Measurements from ENCODE around the gene ZMAT5. TPM values are rescaled to one million over a fixed set of nuclear protein-coding genes. Genes with fewer than 3 reads are reported as not detected.
A peak's percentile ranks its signal among the peaks of the same experiment; 100 is the strongest.

Gene ZMAT5
- total RNA-seq, 2 experiments from 2014 or later = 17.1 to 17.5 TPM

DNA sequence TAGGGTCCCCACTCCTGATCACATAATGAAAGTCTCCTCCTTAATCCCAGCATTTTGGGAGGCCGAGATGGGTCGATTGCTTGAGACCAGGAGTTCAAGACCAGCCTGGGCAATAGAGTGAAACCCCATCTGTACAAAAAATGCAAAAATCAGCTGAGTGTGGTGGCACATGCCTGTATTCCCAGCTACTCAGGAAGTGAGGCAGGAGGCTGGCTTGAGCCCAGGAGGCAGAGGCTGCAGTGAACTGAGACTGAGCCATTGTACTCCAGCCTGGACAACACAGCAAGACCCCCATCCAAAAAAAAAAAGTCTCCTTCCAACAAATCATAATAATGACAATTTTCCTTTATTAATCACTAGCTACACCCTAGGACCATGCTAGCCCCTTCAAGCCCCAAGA, 15.1 kb downstream of the ZMAT5 start:
- H3K4me3 Mint-ChIP-seq = no peak overlapping the region
- H3K9me3 Mint-ChIP-seq = no peaks in the 10 kb centered on the region
- DNase-seq = no peak
- H3K4me1 Mint-ChIP-seq = peaks cover 4% of the 10 kb centered on the region
- no peaks in the 10 kb centered on the region for H3K27me3 Mint-ChIP-seq
- H3K27ac Mint-ChIP-seq = peak overlapping the region; percentile 48
- peaks cover 2% of the 10 kb centered on the region for H3K36me3 Mint-ChIP-seq

DNA sequence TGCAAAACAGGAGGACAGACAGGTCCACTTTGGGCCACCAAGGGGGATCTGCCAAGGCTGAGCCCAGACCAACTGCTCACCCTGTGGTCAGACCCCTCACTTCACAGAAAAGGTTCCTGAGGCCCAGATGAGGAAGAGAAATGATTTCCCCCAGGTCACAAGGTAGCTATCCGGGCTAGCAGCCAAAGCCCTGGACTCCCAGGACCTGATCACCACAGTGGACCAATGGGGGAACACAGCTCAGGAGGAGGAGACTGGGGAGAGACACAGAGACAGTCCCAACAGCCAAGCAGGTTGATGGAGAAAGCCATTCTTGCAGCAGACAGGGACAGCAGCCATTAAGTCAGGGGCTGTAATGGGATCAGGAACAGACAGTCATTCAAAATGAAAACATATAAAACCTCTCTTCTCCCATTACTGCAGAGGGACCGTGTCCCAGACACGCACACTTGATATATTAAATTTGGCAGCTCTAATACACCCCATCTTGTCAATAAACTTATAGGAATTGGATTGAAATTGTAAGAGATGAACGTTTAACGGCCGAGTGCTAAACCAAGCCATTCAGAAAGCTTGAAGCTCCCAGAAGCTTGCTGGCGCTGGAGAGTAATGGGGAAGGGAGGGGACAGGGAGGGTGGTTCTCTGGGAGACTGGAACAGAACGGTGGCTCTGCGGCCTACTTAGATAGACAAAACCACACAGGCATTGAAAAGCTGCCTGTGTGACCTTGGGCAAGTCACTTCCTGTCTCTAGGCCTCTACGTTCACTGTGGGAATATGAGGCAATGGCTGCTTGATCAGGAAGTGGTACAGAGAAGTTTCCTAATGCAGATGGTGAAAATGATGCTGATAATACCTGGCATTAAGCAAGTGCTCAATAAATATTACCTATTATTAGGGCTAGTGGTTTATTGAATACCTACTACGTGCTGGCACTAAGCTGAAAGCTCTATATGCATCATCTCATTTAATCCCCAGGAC, 16.0 kb downstream of the ZMAT5 start:
- Mint-ChIP-seq H3K27me3 (no peaks in the 10 kb centered on the region), H3K4me3 (no peak overlapping the region), H3K36me3 (peaks cover 2% of the 10 kb centered on the region), H3K4me1 (peaks cover 4% of the 10 kb centered on the region), H3K27ac (peak overlapping the region; percentile 65), H3K9me3 (no peaks in the 10 kb centered on the region)
- DNase-seq = no peak

DNA sequence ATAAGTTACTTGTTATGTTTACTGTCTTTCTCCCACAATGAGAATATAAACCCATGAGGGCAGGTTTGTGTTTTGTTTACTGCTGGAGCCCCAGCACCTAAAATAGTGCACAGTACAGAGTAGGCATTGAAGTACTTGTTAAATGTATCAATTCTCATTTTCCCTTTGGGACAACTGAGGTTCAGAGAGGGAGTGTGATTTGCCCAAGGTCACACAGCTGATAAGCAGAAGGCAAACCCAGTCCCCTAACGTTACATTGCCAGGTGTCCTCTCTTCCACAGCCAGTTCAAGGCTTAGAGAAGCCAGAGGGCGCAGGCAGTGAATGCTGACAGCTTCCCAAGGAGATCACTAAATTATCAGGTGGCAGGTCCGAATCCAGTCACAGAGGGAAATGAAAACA, 16.8 kb downstream of the ZMAT5 start:
- H3K4me1 Mint-ChIP-seq = peaks cover 4% of the 10 kb centered on the region
- H3K27ac Mint-ChIP-seq = no peak overlapping the region
- no peak overlapping the region for H3K4me3 Mint-ChIP-seq
- DNase-seq = no peak
- no peaks in the 10 kb centered on the region for H3K9me3 Mint-ChIP-seq
- peaks cover 4% of the 10 kb centered on the region for H3K36me3 Mint-ChIP-seq
- H3K27me3 Mint-ChIP-seq = no peaks in the 10 kb centered on the region

DNA sequence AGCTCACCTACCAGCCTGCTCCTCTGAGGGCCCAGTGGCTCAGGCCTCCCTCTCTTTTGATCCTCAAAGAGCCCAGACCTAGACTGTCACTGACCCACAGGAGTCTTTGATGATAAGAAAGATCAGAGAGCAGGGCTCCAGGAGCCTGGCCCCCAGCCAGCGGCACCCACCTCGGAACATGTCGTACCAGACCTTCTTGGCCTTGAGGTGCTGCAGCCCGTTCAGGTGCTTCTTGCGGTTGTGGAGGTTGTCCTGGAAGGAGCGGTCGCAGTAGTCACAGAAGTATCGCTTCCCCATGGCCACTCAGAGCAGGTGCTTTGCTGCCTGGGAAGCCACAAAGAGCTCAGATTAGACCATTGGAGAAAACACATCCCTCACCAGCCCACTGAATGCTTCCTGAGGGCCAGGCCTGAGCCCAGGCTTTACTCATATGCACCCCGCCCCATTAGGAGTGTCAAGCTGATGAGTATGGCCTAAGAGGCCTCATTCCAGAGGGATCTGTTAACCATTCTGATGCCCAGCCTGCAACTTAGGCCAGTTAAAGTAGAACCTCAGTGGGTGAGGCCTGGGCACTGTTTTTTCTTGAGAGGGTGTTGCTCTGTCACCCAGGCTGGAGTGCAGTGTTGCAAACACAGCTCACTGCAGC, 18.4 kb downstream of the ZMAT5 start:
- H3K27me3 Mint-ChIP-seq = no peaks in the 10 kb centered on the region
- no peaks in the 10 kb centered on the region for H3K9me3 Mint-ChIP-seq
- H3K36me3 Mint-ChIP-seq = peaks cover 4% of the 10 kb centered on the region
- H3K4me1 Mint-ChIP-seq = peaks cover 4% of the 10 kb centered on the region
- H3K4me3 Mint-ChIP-seq = no peak overlapping the region
- no peak for DNase-seq
- no peak overlapping the region for H3K27ac Mint-ChIP-seq

DNA sequence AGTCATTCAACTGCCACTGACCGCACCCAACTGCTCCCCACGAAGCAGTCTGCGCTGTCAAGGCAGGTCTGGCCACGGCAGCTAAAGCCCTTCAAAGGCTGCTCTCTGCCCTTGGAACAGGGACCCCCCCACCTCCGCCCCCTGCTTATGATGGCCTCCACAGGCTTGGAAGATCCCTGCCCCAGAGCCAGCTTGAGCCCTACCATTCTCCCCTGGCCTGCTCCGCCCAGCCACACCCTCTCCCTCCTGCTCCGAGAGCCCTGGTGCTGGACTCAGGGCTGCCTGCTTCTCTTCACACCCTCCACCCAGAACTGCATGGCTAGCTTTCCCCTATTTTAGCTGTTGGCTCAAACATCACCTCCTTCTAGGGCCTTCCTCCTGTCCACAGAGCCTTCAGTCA, 19.0 kb downstream of the ZMAT5 start:
- Mint-ChIP-seq H3K4me3 (no peak overlapping the region), H3K9me3 (no peaks in the 10 kb centered on the region), H3K4me1 (peaks cover 4% of the 10 kb centered on the region), H3K36me3 (peaks cover 4% of the 10 kb centered on the region), H3K27ac (no peak overlapping the region), H3K27me3 (no peaks in the 10 kb centered on the region)
- no peak for DNase-seq

DNA sequence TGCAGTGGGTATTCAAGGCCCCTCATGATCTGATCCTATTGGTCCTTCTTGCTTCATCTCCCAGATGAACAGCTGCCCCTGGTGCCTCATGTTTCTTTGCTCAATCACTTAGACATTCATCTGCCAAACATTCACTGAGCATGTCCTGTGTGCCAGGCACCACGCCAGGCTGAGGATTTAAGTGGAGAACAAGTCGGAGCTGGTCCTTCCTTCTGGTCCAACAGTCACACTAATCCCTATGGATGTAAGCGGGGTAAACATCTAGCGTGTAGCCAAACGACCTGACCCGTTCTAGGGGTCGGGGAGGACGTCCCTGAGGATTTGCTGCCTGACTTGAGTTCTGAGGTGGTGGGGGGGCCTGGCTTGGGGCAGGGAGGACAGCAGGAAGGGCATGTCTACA, 21.9 kb downstream of the ZMAT5 start:
- no peak for DNase-seq
- no peaks in the 10 kb centered on the region for H3K9me3 Mint-ChIP-seq
- peaks cover 3% of the 10 kb centered on the region for H3K4me1 Mint-ChIP-seq
- H3K36me3 Mint-ChIP-seq = peaks cover 4% of the 10 kb centered on the region
- H3K27me3 Mint-ChIP-seq = no peaks in the 10 kb centered on the region
- H3K4me3 Mint-ChIP-seq = no peak overlapping the region
- H3K27ac Mint-ChIP-seq = no peak overlapping the region

DNA sequence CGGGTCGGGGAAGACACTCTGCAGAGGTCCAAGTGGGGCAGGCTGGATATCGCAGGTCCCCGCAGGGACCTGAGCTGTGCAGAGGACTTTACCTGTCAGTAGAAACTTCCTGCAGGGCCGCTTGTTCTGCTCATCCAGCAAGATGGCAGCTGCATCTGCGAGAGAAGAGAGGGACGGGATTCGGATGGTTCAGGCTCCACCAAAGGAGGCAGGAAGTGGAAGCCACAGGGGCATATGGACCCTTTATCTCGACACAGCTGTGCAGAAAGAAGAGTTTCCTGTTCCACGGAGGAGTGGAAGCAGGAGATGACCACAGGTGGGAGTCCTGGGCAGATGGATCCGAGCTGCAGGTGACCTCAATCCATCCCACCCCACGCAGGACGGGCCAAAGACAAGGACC, 24.5 kb downstream of the ZMAT5 start:
- Mint-ChIP-seq H3K4me3 (no peak overlapping the region), H3K27me3 (no peaks in the 10 kb centered on the region), H3K36me3 (peaks cover 2% of the 10 kb centered on the region), H3K9me3 (no peaks in the 10 kb centered on the region), H3K4me1 (peaks cover 3% of the 10 kb centered on the region), H3K27ac (no peak overlapping the region)
- no peak for DNase-seq

DNA sequence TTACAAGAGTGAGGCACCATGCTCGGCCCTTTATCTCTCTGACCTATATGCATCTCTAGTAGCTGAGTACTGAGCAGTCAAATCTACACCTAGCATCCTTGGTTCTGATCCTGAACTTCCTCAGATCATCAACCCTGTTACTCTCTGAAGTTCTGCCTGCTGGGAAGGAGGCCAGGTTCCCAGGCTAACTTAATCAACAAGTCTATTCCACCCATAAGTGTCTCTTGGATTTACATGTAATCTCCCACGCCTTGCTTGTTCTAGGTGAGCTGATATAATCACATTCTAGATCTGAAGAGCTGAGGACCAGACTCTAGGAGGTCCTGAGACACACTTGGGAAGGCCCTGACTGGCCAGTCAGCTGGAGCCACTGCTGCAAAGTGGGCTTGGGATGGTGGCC, 24.9 kb downstream of the ZMAT5 start:
- Mint-ChIP-seq H3K4me1 (peaks cover 3% of the 10 kb centered on the region), H3K4me3 (no peak overlapping the region), H3K27me3 (no peaks in the 10 kb centered on the region), H3K9me3 (no peaks in the 10 kb centered on the region), H3K36me3 (peaks cover 2% of the 10 kb centered on the region), H3K27ac (no peak overlapping the region)
- no peak for DNase-seq

DNA sequence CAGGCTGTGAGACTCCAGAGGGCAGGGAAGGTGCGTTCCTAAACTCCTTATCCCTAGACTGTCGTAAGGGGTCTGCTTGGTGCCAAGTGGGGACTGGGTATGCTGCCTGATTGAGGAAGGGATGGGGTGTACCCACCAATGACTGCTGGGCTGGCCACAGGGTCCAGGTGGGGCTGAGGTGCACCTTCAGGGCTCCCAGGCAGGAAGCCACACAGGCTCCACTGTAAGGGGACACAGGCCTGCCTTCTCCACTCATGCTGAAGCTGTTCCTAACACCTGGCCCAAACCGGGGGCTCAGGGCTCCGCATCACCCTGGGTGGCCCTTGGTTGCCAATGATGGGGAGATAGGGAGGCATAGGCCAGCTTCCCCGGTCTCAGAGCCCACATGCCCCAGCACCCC, 26.6 kb downstream of the ZMAT5 start:
- Mint-ChIP-seq H3K36me3 (no peaks in the 10 kb centered on the region), H3K27ac (no peak overlapping the region), H3K4me1 (peaks cover 3% of the 10 kb centered on the region), H3K4me3 (no peak overlapping the region), H3K27me3 (no peaks in the 10 kb centered on the region), H3K9me3 (no peaks in the 10 kb centered on the region)
- no peak for DNase-seq

DNA sequence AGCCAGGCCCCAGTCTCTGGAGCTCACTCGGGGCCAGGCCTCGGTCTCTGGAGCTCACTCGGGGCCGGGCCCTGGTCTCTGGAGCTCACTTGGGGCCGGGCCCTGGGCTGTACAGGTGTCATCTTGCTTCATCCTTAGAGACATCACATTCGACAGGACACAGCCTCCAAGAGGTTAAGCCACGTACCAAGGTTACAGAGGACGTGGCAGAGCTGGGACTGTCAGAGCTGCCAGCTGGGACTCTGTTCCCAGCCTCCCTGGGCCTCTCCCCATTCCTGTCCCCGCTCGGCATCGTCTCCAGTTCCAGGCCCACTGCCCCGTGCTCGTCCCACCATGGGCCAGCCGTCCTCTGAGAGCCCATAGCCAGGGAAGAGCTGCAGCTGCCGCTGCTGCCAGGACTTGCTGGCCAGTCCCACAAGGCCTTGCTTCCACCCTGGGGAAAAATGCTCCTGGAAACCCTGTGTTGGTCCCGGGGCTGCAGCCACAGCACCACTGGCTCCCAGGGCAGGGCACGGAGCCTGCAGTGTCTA, 27.4 kb downstream of the ZMAT5 start:
- H3K4me1 Mint-ChIP-seq = peaks cover 3% of the 10 kb centered on the region
- H3K4me3 Mint-ChIP-seq = no peak overlapping the region
- no peaks in the 10 kb centered on the region for H3K27me3 Mint-ChIP-seq
- H3K27ac Mint-ChIP-seq = no peak overlapping the region
- H3K9me3 Mint-ChIP-seq = no peaks in the 10 kb centered on the region
- no peak for DNase-seq
- no peaks in the 10 kb centered on the region for H3K36me3 Mint-ChIP-seq

DNA sequence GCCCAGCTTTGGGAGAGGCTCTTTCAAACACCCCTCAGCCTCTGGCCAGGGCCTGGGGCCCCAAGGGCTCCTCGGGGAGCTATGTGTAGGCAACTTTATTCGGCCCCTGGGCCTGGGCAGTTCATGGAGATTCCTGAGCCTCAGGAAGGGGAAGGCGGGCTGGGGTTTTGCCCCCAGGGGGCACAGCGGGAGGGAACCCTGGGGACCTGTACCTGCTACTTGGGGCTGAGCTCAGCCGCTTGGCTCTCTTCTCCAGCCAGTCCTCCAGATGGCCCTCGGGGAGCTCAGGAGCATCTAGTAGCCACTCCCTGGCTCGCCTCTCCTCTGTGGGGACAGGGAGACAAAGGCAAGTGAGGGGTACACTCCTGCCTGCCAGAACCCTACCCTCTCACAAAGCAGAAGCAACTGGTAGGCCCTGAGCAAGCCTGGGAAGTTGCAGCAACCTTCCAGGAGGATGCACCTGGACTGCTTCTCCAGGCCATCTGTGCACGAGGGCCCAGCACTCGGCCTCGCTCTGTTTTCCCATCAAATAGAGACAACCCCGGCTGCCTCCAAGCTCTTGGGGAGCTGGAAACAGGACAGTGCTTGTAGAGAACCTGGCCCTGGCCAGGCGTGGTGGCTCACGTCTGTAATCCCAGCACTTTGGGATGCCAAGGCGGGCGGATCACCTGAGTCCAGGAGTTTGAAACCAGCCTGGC, 28.5 kb downstream of the ZMAT5 start:
- no peak for DNase-seq
- H3K9me3 Mint-ChIP-seq = no peaks in the 10 kb centered on the region
- H3K27me3 Mint-ChIP-seq = no peaks in the 10 kb centered on the region
- H3K36me3 Mint-ChIP-seq = no peaks in the 10 kb centered on the region
- no peak overlapping the region for H3K4me3 Mint-ChIP-seq
- peaks cover 3% of the 10 kb centered on the region for H3K4me1 Mint-ChIP-seq
- no peak overlapping the region for H3K27ac Mint-ChIP-seq

DNA sequence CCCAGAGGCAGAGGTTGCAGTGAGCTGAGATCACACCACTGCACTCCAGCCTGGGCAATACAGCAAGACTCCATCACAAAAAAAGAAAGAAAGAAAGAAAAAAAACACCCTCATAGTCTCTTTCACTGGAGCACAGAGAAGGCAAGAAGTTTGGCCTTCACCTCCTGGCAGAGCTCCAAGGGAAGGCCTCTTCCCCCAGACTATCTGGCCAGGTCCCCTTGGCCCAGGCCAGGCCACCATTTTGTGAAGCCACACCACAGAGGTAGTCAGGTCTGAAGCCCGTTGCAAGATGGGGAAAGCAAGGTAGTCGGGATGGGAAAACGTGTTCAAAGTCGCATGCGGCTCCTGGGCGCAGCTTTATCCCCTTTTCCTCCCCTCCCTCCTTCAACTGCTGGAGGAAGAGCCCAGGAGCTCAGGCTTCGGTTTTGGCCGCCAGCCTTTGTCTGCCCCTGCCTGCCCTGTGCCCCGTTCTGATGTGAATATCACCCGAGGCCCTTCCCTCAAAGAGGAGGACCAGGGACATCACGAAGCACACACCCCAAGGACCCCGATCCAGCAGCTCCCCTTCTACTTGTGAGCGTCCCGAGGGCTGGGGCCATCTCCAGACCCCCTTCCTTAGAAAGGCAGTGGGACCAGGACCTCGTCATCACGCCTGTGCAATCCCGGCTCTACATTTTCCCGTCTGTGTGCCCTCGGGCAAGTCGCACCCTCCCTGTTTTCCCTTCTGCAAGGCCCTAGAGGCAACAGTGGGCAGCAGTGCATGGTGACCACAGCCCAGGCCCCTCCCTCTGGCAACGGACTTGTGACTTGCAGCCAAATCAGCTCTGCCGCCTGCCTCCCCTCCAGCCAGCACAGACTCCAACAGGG, 29.3 kb downstream of the ZMAT5 start:
- H3K27me3 Mint-ChIP-seq = no peaks in the 10 kb centered on the region
- no peak overlapping the region for H3K4me3 Mint-ChIP-seq
- no peaks in the 10 kb centered on the region for H3K36me3 Mint-ChIP-seq
- DNase-seq = no peak
- H3K27ac Mint-ChIP-seq = no peak overlapping the region
- peaks cover 3% of the 10 kb centered on the region for H3K4me1 Mint-ChIP-seq
- no peaks in the 10 kb centered on the region for H3K9me3 Mint-ChIP-seq

DNA sequence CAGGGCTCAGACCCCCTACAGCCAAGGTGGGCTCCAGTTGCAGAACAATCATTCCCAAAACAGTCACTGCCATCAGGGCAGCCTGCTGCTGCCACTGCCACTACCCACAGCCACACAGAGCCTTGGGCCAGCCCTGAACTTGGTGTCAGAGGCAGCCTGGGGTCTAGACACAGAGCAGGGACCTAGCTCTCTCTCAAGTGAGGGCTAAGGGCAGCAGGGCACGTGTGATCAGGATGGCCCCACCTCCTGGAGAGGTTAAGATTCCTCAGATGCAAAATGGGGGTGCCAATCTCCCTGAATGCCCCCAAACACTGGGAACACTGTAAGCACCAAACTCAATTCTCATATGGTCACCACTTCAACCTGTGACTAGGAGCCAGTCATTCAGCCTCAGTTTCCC, 31.4 kb downstream of the ZMAT5 start:
- no peaks in the 10 kb centered on the region for H3K27me3 Mint-ChIP-seq
- no peaks in the 10 kb centered on the region for H3K4me1 Mint-ChIP-seq
- H3K9me3 Mint-ChIP-seq = no peaks in the 10 kb centered on the region
- DNase-seq = no peak
- H3K4me3 Mint-ChIP-seq = no peak overlapping the region
- no peak overlapping the region for H3K27ac Mint-ChIP-seq
- no peaks in the 10 kb centered on the region for H3K36me3 Mint-ChIP-seq

DNA sequence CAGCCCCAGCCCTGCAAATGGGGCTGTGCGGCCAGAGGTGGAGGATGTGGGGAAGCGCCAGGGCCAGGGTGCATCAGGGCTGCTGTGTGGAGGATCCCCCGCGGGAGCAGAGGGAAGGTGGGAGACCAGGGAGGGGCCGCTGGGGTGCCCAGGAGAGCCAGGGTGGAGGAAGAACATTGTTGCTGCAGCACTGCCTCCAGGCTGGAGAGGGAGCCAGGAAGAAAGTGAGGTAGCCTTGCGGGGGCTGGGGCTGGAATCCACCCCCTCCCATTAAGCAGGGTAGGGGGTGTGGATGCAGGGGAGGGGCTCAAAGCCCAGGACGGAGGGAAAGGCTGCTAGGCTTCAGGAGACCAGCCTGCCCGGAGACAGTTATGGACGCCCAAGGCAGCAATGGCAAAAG, 32.0 kb downstream of the ZMAT5 start:
- no peak for DNase-seq
- Mint-ChIP-seq H3K4me3 (no peak overlapping the region), H3K36me3 (no peaks in the 10 kb centered on the region), H3K4me1 (no peaks in the 10 kb centered on the region), H3K27me3 (no peaks in the 10 kb centered on the region), H3K9me3 (no peaks in the 10 kb centered on the region), H3K27ac (no peak overlapping the region)

All from activated naive CD8-positive, alpha-beta T cell treated with anti-CD3 and anti-CD28 coated beads for 36 hours (primary cell).